Prostate gland (tissue), 2 donors: ENCODE results near the gene GPR35. TPM values are rescaled to one million over a fixed set of nuclear protein-coding genes. Genes with fewer than 3 reads are reported as not detected.
"Not testable (repeated sequence)": the region's sequence is repeated elsewhere in the genome, so short reads cannot be mapped to it uniquely, and the experiment has no call there.

Source experiments
- DNase-seq: peaks from one replicate; pipeline ENCODE4 v3.0.0-alpha.2; 2019; ENCODE audit warnings: low spot score
- H3K27ac ChIP-seq, 2 donors: fragments of 200-600 bp; sonication (generic); 2 replicates each; pipeline ENCODE4 v1.5.1; 2017 to 2019
- H3K27me3 ChIP-seq: fragments of 200-600 bp; sonication (generic); replicated peaks from 2 replicates; pipeline ENCODE4 v1.5.1; 2019; ENCODE audit not compliant: insufficient read depth
- H3K36me3 ChIP-seq, 2 donors: fragments of 200-600 bp; sonication (generic); 1 replicate in 1 of 2; 2 replicates in 1 of 2; pipeline versions ENCODE4 v1.5.1 to v1.8.1; 2017 to 2019
- H3K4me1 ChIP-seq: fragments of 200-600 bp; sonication (generic); replicated peaks from 2 replicates; pipeline ENCODE4 v1.5.1; 2019
- H3K4me3 ChIP-seq, 2 donors: fragments of 200-600 bp; sonication (generic); 2 replicates each; pipeline ENCODE4 v1.5.1; 2017 to 2019
- H3K9me3 ChIP-seq: fragments of 200-600 bp; sonication (generic); 2 replicates; pipeline ENCODE4 v1.5.1; 2017
- POLR2A ChIP-seq: fragments of 450-650 bp; IDR thresholded peaks from one replicate; pipeline ENCODE4 v1.6.1; 2016; ENCODE audit warnings: antibody characterized with exemption, mild to moderate bottlenecking
- POLR2AphosphoS5 ChIP-seq: sonication (generic); formaldehyde crosslinking; IDR thresholded peaks from one replicate; pipeline ENCODE4 v1.6.1; 2017; ENCODE audit warnings: antibody characterized with exemption
- WGBS: methylation state at CpG from one replicate; pipeline ENCODE4 v1.1.5; 2018; 5-methylcytosine and 5-hydroxymethylcytosine counted together
- intact Hi-C: fragments of 100-400 bp; cut with DNase I; formaldehyde crosslinking; loops from one replicate; pipeline ENCODE4 v1.14.2; 2022
- small RNA-seq, 2 donors: library from RNA; depleted of rRNA; stranded (forward); fragments of <200 nt; gene quantifications; one replicate each; pipeline ENCODE3, GENCODE V24; 2016
- total RNA-seq, 2 donors: library from RNA; depleted of rRNA; stranded (reverse); fragments of >200 nt; gene quantifications; one replicate each; pipeline ENCODE4 v1.1.0, GENCODE V29; 2016
- TF ChIP-seq, protein P1 (sequence below), 4 experiments: fragments of 200-600 bp in 2 of 4; fragments of 450-650 bp in 2 of 4; sonication (generic) in 2 of 4; IDR thresholded peaks; 1 replicate in 3 of 4; 2 replicates in 1 of 4; pipeline ENCODE4 v1.5.1; 2016 to 2019; ENCODE audit warnings: antibody characterized with exemption in 4 of 4, mild to moderate bottlenecking in 2 of 4, moderate library complexity in 2 of 4

Gene GPR35
- total RNA-seq, 2 donors from 2014 or later, result 3.3 to 4.6 TPM

GRCh38 chr2:240672076-240672700, 46.9 kb downstream of the GPR35 start:
- no peak overlapping the region for H3K4me3 ChIP-seq
- H3K9me3 ChIP-seq, result no peaks in the 10 kb centered on the region
- intact Hi-C loops, result no loop called here
- H3K27me3 ChIP-seq, result peaks cover 17% of the 10 kb centered on the region
- H3K36me3 ChIP-seq, result no peaks in the 10 kb centered on the region
- no peaks in the 10 kb centered on the region for H3K4me1 ChIP-seq
- H3K27ac ChIP-seq, result no peak overlapping the region
- WGBS, result 43% methylated on average over 46 of the region's 46 CpGs
- TF ChIP-seq POLR2AphosphoS5 (no peak), POLR2A (no peak)
- TF ChIP-seq, protein P1, sequence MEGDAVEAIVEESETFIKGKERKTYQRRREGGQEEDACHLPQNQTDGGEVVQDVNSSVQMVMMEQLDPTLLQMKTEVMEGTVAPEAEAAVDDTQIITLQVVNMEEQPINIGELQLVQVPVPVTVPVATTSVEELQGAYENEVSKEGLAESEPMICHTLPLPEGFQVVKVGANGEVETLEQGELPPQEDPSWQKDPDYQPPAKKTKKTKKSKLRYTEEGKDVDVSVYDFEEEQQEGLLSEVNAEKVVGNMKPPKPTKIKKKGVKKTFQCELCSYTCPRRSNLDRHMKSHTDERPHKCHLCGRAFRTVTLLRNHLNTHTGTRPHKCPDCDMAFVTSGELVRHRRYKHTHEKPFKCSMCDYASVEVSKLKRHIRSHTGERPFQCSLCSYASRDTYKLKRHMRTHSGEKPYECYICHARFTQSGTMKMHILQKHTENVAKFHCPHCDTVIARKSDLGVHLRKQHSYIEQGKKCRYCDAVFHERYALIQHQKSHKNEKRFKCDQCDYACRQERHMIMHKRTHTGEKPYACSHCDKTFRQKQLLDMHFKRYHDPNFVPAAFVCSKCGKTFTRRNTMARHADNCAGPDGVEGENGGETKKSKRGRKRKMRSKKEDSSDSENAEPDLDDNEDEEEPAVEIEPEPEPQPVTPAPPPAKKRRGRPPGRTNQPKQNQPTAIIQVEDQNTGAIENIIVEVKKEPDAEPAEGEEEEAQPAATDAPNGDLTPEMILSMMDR (IDR thresholded peaks at IDR 0.05), result no peak
- DNase-seq, result no peak

GRCh38 chr2:240672701-240673190, 47.5 kb downstream of the GPR35 start:
- Histone ChIP-seq H3K36me3 (no peaks in the 10 kb centered on the region), H3K9me3 (no peaks in the 10 kb centered on the region), H3K4me3 (no peak overlapping the region), H3K4me1 (no peaks in the 10 kb centered on the region), H3K27ac (no peak overlapping the region), H3K27me3 (peaks cover 17% of the 10 kb centered on the region)
- intact Hi-C loops, result no loop called here
- TF ChIP-seq POLR2AphosphoS5, result no peak
- TF ChIP-seq, protein P1 (IDR thresholded peaks at IDR 0.05), result no peak
- TF ChIP-seq POLR2A, result no peak
- WGBS, result 4% methylated on average over 28 of the region's 55 CpGs
- DNase-seq, result no peak

DNA sequence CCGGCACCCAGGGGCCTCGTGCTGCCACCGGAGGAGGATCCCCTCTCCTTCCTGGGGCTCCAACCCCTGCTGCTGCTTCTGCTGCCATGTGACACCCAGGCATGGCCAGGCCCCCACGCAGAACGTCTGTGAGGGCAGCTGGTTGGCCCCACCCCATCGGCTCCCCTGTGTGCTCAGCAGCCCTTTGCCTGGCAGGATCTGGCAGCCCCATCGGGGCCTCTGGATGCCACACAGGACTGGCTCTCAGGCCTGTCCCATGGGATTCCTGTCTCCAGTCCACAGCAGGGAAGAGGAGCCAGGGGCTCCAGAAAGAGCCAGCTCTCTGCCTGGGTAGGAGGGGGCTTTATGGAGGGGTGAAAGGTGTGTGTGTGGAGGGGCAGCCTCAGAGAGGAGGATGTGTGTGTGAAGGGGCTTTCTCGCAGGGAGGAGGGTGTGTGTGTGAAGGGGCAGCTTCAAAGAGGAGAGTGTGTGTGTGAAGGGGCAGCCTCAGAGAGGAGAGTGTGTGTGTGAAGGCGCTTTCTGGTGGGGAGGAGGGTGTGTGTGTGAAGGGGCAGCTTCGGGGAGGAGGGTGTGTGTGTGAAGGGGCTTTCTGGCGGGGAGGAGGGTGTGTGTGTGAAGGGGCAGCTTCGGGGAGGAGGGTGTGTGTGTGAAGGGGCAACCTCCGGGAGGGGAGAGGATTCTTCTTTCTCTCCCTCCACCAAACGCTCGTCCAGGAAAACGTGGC, 49.3 kb downstream of the GPR35 start:
- H3K9me3 ChIP-seq, DNase-seq, H3K27ac ChIP-seq, H3K36me3 ChIP-seq, H3K4me1 ChIP-seq, intact Hi-C loops, H3K4me3 ChIP-seq: not testable (repeated sequence)
- peaks cover 17% of the 10 kb centered on the region for H3K27me3 ChIP-seq
- WGBS, result 30% methylated on average over 11 of the region's 16 CpGs

- H3K4me1 ChIP-seq, intact Hi-C loops, H3K9me3 ChIP-seq, H3K27ac ChIP-seq, H3K36me3 ChIP-seq, DNase-seq, H3K4me3 ChIP-seq: not testable (repeated sequence)
- H3K27me3 ChIP-seq, result peaks cover 17% of the 10 kb centered on the region
- WGBS, result no CpG with 5 or more reads among the region's 24 CpGs
Measured at GRCh38 chr2:240675345-240675744, 50.1 kb downstream of the GPR35 start.

DNA sequence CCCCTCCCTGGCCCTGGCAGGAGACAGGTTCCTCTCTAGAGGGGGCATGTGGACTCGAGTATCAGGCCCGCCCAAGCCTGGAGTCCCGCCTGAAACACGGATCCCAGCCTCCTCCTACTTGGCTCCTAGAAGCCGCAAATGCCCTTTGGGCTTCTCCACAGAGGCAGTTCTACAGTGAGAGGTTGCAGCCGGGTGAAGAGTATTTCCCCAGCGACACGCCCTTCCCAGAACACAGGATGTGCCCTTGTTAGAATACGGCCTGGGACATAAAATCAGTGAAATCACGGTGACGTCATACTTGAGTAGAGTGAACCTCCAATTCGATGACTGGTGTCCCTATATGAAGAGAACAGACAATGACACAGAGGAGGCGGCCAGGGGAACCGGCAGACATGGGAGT, 52.8 kb downstream of the GPR35 start:
- no CpG with 5 or more reads among the region's 14 CpGs for WGBS
- intact Hi-C loops, H3K36me3 ChIP-seq, H3K4me3 ChIP-seq, H3K4me1 ChIP-seq, H3K9me3 ChIP-seq, H3K27me3 ChIP-seq, H3K27ac ChIP-seq, DNase-seq: not testable (repeated sequence)

DNA sequence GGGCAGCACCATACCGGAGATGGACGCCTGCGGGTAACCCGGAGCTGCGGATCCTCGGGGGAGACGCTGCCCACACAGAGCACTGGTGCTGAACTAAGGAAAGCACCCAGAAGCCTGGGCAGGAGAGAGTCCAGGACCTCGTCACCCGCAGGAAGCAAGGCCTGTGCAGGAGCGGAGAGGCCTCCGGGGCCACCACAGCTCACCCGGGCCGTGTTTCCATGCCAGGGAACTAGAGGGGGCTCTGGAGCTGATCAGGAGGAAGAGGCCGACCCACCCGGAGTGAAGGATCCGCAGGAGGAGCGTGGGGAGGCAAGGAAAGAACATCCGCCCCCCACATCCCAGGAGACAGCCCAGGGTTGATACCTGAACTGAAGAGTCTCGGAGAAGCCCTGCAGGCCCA, 53.6 kb downstream of the GPR35 start:
- H3K4me1 ChIP-seq, H3K27me3 ChIP-seq, intact Hi-C loops, H3K36me3 ChIP-seq, H3K27ac ChIP-seq, DNase-seq, H3K4me3 ChIP-seq, H3K9me3 ChIP-seq: not testable (repeated sequence)
- no CpG with 5 or more reads among the region's 19 CpGs for WGBS

DNA sequence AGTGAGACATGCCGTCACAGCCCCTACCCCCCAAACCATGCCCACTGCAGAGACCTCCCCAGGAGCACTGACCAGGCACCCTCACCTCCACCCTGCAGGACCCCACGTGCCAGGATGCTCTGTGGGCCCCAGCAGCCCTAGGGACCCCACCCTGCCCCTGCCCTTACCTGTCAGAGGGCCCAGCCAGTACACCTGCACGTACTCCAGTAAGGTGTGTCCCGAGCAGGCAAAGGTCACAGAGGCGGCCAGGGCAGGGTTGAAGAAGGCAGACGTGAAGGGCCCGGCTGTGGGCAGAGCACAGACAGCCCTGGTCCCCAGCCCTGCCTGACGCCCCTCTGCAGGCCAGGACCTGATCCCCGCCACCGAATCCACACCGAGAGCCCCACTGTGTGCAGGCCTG, 54.9 kb downstream of the GPR35 start:
- intact Hi-C loops, result not testable (repeated sequence)
- WGBS, result no CpG with 5 or more reads among the region's 11 CpGs

More for the DNA sequence above, 54.9 kb downstream of the GPR35 start:
- H3K27me3 ChIP-seq, H3K27ac ChIP-seq, DNase-seq, H3K4me3 ChIP-seq, H3K9me3 ChIP-seq, H3K36me3 ChIP-seq, H3K4me1 ChIP-seq: not testable (repeated sequence)

Small RNA genes within 50 kb of the gene (small RNA-seq; reads per million reads assigned to genes)
- gene AC011298.3, result 0 reads per million in 2 donors

Other genes with a start within 250 kb of the GPR35 start
- gene GPC1, start 189.8 kb upstream of the GPR35 start, total RNA-seq, result 100 to 1,000 TPM in 1 of 2 donors, 10 to 100 TPM in 1; 80.7 to 447 TPM
- 10 to 100 TPM; 22.7 to 31.4 TPM for gene ANKMY1, start 67.5 kb upstream of the GPR35 start, total RNA-seq
- 10 to 100 TPM; 18.4 to 18.6 TPM for gene DUSP28, start 65.1 kb upstream of the GPR35 start, total RNA-seq
- 10 to 100 TPM; 36.9 to 94.7 TPM for gene RNPEPL1, start 57.0 kb upstream of the GPR35 start, total RNA-seq
- gene CAPN10, start 38.7 kb upstream of the GPR35 start, total RNA-seq, result 10 to 100 TPM; 25.5 to 68.4 TPM
- gene AQP12B, start 57.4 kb downstream of the GPR35 start, total RNA-seq, result not detected
- gene AQP12A, start 66.4 kb downstream of the GPR35 start, total RNA-seq, result not detected
- 10 to 100 TPM; 18.9 to 55.8 TPM for gene KIF1A, start 194.7 kb downstream of the GPR35 start, total RNA-seq
- not detected for gene AGXT, start 243.3 kb downstream of the GPR35 start, total RNA-seq